Colonic mucosa (tissue), 4 donors: Measurements from ENCODE around the gene ATP5PF. TPM values are rescaled to one million over a fixed set of nuclear protein-coding genes. Genes with fewer than 3 reads are reported as not detected.

ENCODE experiments used
- DNase-seq: peaks from one replicate; pipeline ENCODE4 v3.0.0-alpha.2; 2020
- H3K27ac ChIP-seq: fragments of 200-600 bp; one replicate; pipeline ENCODE4 v1.8.0; 2021
- H3K27me3 ChIP-seq: fragments of 200-600 bp; one replicate; pipeline ENCODE4 v1.8.0; 2021
- H3K36me3 ChIP-seq: fragments of 200-600 bp; one replicate; pipeline ENCODE4 v1.8.0; 2021
- H3K4me1 ChIP-seq: fragments of 200-600 bp; one replicate; pipeline ENCODE4 v1.8.0; 2021; ENCODE audit warnings: mild to moderate bottlenecking
- H3K4me3 ChIP-seq: fragments of 200-600 bp; one replicate; pipeline ENCODE4 v1.8.0; 2021
- H3K9ac ChIP-seq, 2 donors: one replicate each; pipeline ENCODE4 v1.7.0; 2013; ENCODE audit warnings: control low read depth in 2 of 2, low read depth in 2 of 2, low read length in 2 of 2
- H3K9me3 ChIP-seq: fragments of 200-600 bp; one replicate; pipeline ENCODE4 v1.8.0; 2021
- CTCF ChIP-seq: fragments of 200-600 bp; IDR thresholded peaks from one replicate; pipeline ENCODE4 v1.8.0; 2022; ENCODE audit warnings: antibody characterized with exemption, mild to moderate bottlenecking
- intact Hi-C: fragments of 100-400 bp; cut with DNase I; formaldehyde crosslinking; loops from one replicate; pipeline ENCODE4 v1.14.1; 2022
- total RNA-seq, 2 donors: library from RNA; stranded (reverse); fragmentation: NEBNext Ultra II Directional in 1 of 2; extraction: Animal tissue kit (Norgen Biotek cat#: 25700) in 1 of 2; gene quantifications; one replicate each; pipeline ENCODE4 v1.2.1, GENCODE V29; 2021
- donor health status: healthy.
- donor health status: DM: no; HTN: no; CAD: no.
- donor health status: DM: no; HTN: no; CAD: no.

The ATP5PF gene
- total RNA-seq, 2 donors from 2014 or later: 186 to 242 TPM

- no peak for TF ChIP-seq CTCF
- Histone ChIP-seq H3K27me3 (no peaks in the 10 kb centered on the region), H3K4me1 (no peaks in the 10 kb centered on the region), H3K27ac (no peak overlapping the region), H3K9me3 (no peaks in the 10 kb centered on the region), H3K36me3 (no peaks in the 10 kb centered on the region), H3K9ac (no peak overlapping the region), H3K4me3 (no peak overlapping the region)
- intact Hi-C loops: no loop called here
- DNase-seq: no peak
Observed at GRCh38 chr21:25764065-25764464, 29.4 kb upstream of the ATP5PF start.

- no peak overlapping the region for H3K27ac ChIP-seq
Observed at GRCh38 chr21:25760677-25761076, 26.0 kb upstream of the ATP5PF start.

GRCh38 chr21:25760061-25760460 is 25.4 kb upstream of the ATP5PF start:
- H3K4me3 ChIP-seq: no peak overlapping the region
- no peak for DNase-seq
- TF ChIP-seq CTCF: no peak
- H3K9ac ChIP-seq: no peak overlapping the region
- intact Hi-C loops: no loop called here
- no peaks in the 10 kb centered on the region for H3K27me3 ChIP-seq
- H3K36me3 ChIP-seq: no peaks in the 10 kb centered on the region
- H3K4me1 ChIP-seq: no peaks in the 10 kb centered on the region
- H3K27ac ChIP-seq: no peak overlapping the region
- H3K9me3 ChIP-seq: no peaks in the 10 kb centered on the region

More at GRCh38 chr21:25760677-25761076, 26.0 kb upstream of the ATP5PF start:
- no peaks in the 10 kb centered on the region for H3K4me1 ChIP-seq
- H3K36me3 ChIP-seq: no peaks in the 10 kb centered on the region
- intact Hi-C loops: no loop called here
- H3K9me3 ChIP-seq: no peaks in the 10 kb centered on the region
- no peak overlapping the region for H3K4me3 ChIP-seq
- TF ChIP-seq CTCF: no peak
- no peak for DNase-seq
- H3K9ac ChIP-seq: no peak overlapping the region
- H3K27me3 ChIP-seq: no peaks in the 10 kb centered on the region

- no peak for DNase-seq
- Histone ChIP-seq H3K36me3 (no peaks in the 10 kb centered on the region), H3K27ac (no peak overlapping the region), H3K4me1 (no peaks in the 10 kb centered on the region), H3K9me3 (no peaks in the 10 kb centered on the region), H3K27me3 (no peaks in the 10 kb centered on the region), H3K4me3 (no peak overlapping the region), H3K9ac (no peak overlapping the region)
- intact Hi-C loops: no loop called here
- TF ChIP-seq CTCF: no peak
Observed at GRCh38 chr21:25759573-25759972, 24.9 kb upstream of the ATP5PF start.

- no peaks in the 10 kb centered on the region for H3K36me3 ChIP-seq
- DNase-seq: no peak
Observed at GRCh38 chr21:25757531-25757930, 22.8 kb upstream of the ATP5PF start.

More at GRCh38 chr21:25757531-25757930, 22.8 kb upstream of the ATP5PF start:
- no peak overlapping the region for H3K9ac ChIP-seq
- intact Hi-C loops: no loop called here
- H3K9me3 ChIP-seq: no peaks in the 10 kb centered on the region
- no peaks in the 10 kb centered on the region for H3K4me1 ChIP-seq
- no peaks in the 10 kb centered on the region for H3K27me3 ChIP-seq
- H3K4me3 ChIP-seq: no peak overlapping the region
- no peak for TF ChIP-seq CTCF
- no peak overlapping the region for H3K27ac ChIP-seq
